Dedifferentiated amniotic fluid mesenchymal stem cell (primary cell): ENCODE results near the gene SIRPB2.

Experiments
- DNase-seq: peaks from one replicate; pipeline ENCODE4 v3.0.0-alpha.2; 2016; ENCODE audit errors: extremely low spot score

SIRPB2 gene

DNA sequence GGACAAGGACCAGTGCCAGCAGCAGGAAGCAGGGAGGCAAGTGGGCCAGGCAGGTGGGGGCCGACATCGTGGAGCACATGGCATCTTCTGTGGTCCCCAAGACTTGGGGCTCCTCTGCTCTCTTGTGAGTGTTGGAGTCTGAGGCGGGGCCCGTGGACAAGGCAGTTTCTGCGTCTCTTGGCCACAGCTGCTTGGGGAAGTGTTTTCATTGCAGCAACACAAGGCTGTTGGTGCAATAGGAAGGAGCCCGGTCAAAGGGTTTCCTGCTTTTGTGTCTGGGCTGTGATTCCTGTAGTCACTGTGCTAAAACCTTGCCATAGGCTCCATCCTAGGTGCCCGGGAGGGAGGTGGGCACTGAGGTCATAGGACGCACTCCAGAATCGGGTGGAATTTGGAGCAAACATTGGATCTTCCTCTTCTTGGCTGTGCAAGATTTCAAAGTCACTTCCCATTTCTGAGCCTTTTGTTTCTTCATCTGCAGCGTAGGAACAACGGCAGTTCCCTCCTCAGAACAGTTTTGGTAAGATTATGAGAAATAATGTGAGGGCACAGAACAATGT is at the start of gene SIRPB2:
Gene SIRPB2 (minus strand): TSS at position 140 of the 560 bp plus-strand sequence. CDS start 61 bp downstream, at position 79.
- DNase-seq = no peak

DNA sequence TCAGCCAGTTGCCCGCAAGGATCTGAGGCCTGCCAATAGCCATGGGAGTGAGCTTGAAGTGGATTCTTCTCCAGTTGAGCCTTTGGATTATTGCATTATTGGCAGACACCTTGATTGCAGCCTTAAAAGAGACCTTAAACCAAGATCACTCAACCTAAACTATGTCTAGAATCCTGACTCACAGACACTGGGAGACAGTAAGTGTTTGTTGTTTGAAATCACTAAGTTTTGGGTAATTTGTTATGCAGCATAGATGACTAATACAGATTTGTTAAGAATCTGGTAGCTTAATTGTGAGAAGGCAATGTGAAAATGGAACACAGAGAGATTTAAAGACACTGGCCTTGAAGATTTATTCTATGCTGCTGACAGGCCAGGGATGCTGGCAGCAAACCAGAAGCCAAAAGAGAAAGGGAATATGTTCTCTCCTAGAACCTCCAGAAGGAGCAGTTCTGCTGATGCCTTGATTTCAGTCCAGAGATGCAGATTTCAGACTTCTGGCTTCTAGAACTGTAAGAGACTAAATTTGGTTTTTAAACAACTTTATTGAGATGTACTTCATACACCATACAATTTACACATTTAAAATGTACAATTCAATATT is 48.7 kb upstream of the SIRPB2 start:
- no peak for DNase-seq

DNA sequence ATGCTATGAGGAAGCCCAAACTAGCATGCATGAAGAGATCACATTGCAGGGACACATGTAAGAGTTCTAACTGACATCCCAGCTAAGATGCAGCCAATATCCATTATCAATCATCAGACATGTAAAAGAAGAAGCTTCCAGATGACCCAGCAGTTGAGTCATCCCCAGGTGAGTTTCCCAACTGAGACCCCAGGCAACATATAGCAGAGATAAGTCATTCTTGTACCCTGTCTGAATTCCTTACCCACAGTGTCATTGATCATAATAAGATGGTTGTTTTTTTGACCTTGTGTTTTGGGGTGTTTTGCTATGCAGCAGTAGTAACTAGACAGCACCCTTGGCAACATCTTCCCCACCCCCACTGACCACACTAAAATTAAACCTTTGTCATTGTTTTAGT is 47.4 kb upstream of the SIRPB2 start:
- no peak for DNase-seq

DNA sequence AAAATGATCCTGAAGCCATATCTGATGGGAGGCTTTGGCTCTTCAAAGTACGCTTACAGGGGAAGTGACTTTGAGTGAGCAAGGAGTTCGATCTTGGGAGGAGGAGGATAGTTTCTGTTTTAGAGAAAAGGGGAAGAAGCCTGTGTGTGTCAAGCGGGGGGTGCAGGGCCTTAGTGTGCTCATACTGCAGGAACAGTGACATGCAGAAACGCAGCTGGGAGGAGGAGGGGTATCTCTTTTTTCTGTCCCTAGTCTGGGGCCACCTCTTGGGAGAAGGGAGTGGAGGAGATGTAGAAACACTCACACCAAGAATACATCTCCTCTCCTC is 46.5 kb upstream of the SIRPB2 start:
- no peak for DNase-seq

DNA sequence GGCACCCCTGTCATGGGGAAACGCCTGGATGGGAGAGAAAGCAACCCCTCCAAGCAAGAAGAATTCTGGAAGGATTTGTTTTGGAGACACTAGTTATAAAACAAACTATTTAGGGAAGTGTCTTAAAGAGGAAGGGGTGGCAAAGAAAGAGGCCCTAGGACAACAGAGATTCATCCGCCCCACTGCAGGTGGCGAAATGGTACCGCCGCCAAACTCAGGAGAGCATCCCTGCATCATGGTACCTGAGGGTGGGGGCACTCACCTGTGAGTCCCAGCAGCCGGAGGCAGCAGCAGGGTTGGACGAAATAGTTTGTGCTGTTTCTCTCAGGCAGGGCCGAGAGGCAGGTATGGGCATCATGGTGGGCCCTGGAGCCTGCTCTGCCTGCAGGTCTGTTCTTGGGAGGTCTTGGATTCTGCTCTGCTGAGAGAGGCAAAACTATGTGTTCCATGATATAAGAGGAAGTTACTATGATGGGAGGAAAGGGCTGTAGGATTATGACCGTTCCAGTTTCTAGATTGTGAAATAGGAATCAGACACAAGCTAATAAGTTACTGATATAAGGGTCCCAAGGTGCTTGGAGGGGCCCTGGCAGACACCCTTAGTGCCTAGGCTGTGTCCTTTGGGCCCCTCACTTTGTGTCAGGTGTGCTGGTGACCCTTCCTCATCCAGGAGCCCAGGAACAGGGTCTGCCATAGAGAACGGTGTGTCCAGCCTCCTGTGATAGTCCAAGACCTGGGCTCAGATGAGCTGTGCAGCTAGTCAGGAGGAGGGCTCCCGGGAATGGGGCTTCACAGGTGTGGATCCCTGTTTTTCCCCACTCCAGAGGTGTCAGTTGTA is 45.9 kb upstream of the SIRPB2 start:
- no peak for DNase-seq

DNA sequence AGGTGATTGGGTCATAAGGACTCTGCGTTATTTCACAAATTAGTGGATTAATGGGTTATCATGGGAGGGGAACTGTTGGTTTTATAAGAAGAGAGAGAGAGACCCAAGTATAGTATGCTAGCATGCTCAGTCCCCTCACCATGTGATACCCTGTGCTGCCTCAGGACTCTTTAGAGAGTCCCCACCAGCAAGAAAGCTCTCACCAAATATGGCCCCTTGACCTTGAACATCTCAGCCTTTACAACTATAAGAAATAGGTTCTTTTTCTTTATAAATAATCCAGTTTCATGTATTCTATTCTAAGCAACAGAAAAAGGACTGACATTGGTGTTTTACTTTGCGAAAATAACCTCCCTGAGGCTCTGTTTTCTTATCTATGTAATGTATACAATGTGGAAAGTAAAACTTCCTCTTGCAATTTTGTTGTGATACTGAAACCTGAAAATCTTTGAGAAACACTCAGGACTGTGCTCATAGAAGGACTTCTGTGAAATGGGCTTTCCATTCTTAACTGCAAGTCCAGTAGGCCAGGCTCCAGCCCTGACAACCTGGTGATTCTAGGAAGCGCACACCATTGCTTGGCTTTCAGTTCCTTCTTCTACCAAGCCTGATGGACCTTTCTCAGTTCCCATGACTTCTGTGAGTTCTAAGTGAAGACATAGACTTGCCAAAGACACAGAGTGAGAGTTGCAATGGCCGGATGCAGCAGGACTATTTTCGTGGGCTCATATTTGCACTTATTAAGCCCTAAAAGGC is 44.4 kb upstream of the SIRPB2 start:
- no peak for DNase-seq

DNA sequence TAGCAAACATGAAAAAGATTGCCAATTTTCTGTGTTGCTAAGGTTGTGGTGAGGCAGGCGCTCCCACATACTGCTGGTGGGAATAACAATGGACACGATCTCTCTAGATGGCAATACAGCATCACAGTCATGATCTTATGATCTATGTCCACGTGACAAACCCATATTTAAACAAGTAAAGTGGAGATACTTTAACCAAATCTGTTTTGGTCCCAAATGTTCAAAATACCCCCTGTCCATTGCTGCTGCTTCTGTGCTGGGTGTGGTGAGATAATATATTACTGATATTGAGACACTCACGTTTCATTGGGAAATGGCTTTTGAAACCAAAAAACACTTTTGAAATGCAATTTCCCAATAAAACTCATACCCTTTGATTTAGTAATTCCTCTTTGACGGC is 43.3 kb upstream of the SIRPB2 start:
- DNase-seq = no peak

DNA sequence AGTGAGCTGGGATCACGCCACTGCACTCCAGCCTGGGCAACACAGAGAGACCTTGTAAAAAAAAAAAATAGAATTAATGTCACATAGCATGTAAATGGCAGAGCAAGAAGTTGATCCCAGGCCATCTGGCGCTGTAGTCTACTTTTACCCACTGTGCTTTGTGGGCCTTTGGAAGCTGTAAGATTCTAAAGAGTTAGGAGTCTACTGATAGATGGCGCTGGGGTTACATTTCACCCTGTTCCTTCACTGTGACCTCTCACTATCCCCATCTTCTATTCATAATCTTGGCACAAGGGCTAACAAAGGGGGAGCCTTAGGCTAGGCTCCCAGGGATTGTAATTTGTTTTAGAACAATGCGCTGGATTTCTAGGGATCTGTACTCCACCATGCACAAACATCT is 41.8 kb upstream of the SIRPB2 start:
- DNase-seq = no peak

DNA sequence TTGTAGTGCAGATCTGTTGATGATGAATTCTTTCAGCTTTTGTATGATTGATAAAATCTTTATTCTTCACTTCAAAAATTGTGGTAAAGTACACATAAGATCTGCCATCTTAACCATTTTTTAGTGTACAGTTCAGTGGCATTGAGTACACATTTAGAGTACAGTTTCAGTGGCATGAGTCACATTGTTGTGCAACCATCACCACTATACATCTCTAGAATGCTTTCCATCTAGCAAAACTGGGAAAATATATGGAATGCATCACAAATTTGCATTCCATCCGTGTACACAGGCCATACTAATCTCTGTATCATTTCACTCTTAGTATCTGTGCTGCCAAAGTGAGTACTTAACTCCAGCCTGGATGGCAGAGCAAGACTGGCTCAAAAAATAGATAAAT is 37.6 kb upstream of the SIRPB2 start:
- DNase-seq = no peak

DNA sequence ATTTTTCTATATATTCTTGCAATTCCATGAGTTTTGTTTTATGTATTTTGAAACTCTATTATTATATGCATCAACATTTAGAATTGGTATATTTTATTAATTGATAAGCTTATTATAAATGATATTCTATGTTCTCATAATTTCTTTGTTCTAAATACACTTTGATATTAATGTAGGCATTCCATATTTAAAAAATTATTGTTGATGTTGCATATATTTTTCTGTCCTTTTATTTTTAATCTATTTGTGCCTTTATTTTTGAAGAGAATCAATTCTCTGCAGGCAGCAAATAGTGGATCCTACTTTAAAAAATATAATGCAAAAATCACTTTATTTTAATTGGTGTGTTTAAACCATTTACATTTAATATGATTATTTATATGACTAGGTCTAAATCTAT is 36.7 kb upstream of the SIRPB2 start:
- DNase-seq = no peak

DNA sequence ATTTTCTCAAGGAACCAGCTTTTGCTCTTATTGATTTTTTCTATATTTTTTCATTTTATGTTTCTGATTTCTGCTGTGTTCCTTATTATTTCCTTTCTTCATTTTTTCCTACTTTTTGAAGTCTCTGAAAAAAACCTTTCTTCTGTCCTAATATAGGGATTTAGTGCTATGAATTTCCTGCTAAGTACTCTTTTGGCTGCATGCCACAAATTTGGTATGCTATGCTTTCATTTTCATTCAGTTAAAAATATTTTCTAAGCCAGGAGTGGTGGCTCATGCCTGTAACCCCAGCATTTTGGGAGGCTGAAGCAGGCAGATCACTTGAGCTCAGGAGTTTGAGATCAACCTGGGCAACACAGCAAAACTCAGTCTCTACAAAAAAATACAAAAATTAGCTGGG is 35.7 kb upstream of the SIRPB2 start:
- no peak for DNase-seq

DNA sequence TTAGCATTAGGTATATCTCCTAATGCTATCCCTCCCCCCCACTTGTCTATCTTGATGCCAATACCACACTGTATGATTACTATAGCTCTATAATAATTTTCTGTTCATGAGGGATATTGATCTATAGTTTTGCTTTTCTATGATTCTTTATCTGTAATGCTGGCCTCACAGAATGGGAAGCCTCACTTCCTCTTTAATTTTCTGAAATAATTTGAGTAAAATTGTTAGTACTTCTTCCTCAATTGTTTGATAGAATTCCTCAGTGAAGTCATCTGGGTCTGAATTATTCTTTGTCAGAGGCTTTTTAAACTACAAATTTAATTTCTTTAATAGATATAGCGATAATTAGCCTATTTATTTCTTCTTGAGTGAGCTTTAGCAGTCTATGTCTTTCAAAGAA is 35.1 kb upstream of the SIRPB2 start:
- DNase-seq = no peak

DNA sequence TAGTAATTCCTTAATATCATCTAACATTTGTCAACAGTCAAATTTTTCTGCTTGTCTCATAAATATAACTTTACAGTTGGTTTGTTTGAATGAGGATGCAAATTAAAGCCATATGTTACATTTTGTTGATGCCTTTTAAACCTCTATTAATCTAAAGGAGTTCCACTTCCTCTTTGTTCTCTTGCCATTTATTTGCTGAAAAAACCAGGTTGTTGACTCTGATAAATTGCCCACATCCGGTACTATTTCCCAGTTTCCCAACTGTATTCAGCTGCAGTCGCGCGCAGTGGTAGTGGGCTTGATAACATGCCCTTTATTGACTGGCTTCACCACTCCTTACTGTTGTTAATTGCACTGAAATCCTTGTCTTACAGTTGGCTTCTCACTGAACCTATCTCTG is 32.8 kb upstream of the SIRPB2 start:
- no peak for DNase-seq

DNA sequence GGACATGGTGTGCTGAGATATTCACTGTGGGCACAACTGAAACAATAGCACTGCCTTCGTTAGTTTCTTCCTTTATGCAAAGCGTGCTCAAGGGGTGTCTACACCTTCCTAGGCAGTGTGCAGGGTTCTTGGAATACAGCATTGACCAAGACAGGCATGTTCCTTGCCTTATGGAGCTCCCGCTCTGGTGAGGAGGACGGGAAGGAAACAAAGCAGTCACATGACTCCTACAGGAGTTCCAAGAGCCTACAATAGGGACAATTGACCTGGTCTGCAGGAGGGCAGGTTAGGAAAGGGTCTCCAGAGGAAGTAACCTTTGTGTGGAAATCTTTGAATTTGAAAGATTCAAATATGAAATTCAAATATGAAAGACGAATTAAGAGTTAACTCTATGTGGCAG is 25.8 kb upstream of the SIRPB2 start:
- no peak for DNase-seq

DNA sequence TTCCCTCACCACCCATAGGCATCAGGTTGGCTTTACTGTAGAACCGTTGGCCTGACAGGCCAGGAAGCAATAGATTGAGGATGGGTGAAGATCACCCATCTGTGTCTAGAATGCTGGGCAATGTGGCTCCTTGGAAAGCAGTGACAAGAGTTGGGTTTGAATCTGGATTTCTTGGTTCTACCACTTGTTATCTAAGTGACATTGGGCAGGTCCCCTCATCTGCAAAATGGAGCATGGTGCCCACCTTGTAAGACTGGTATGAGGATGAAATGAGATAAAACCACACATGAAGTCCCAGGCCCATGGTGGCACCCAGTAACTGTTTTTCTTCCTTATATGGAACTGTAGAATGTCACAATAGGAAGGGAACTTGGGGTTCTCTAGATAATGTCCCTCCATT is 22.6 kb upstream of the SIRPB2 start:
- no peak for DNase-seq

DNA sequence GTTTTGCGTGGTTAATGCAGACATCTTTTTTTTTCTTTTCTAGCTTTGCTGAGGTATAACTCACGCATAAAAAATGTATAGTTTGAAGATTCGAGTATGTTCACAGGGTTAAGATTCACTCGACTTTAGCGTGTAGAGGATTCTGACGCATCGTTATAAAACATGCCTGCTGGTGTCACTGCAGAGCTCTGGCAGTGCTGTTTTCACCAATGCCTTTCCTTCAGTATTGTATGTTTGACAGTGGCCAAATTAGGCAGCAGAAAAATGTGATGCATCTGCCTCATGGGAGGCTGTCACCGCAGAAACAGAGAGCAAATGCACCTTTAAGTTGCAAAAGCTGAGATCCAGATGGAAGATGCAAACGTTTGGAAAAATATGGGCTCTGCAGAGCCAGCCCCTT is 18.0 kb upstream of the SIRPB2 start:
- no peak for DNase-seq

DNA sequence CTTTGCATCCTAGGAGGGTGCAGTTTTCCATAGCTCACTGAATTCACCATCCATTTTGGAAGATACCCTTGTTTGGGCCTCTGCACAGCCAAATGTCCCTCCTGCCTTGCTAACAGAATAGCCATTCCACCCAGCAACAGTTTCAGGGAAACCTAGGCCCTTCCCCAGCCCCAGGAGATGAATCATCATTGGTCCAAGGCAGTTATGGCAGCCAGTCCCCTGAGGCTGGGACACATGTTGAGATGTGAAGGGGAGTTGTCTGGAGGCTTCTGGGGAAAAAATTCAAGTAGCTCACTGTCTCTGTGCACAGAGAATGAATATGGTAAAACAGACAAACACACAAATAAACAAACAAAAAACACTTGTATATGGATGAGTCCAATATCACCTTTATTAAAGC is 17.4 kb upstream of the SIRPB2 start:
- DNase-seq = no peak

DNA sequence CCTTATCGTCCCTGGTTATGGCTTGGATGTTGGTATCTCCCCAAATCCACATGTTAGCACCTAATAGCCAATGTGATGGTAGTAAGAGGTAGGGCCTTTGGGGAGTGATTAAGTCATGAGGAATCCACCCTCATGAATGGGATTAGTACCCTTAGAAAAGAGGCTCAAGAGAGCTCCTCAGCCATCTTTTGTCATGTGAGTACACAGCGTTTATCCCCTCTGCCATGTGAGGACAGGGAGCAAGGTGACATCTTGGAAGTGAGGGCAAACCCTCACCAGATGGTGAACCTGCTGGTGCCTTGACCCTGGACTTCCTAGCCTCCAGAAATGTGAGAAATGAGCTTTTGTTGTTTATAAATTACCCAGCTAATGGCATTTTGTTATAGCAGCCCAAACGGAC is 16.1 kb upstream of the SIRPB2 start:
- no peak for DNase-seq

DNA sequence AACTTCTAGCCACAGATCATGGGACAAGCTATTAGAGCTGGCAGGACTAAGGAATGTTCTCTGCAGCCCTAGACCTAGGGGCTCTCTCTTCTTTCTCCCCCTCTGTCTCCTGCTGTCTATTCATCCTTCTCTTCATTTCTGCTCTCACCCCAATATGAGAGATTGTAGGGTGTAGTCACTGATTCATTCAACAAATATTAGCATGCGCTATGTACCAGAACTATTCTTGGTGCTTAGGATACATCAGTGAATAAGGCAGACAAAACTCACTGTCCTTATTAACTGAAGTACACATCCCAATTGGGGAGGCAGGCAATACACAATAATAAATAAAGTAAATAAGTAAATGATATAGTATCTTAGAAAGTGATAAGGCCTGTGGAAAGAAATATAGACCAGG is 14.7 kb upstream of the SIRPB2 start:
- DNase-seq = no peak

DNA sequence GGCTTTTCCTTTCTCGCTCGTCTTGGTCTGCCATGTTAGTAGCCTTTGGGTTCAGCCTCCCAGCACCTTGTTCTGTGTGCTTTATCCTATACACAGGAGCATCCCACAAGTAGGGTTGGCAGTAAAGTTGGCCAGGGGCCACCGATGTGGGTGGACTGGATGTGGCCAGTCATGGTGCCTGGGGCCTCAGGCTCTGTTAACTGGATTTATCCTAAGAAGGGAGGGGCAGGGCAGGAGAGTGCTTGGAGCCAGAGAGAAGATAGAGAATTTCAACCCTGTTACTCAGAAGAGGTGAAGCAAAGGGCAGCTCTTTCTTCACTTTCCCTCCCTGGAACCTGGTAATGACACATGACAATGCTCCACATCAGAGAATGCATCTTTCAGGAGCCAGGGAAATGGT is 14.1 kb upstream of the SIRPB2 start:
- DNase-seq = no peak

DNA sequence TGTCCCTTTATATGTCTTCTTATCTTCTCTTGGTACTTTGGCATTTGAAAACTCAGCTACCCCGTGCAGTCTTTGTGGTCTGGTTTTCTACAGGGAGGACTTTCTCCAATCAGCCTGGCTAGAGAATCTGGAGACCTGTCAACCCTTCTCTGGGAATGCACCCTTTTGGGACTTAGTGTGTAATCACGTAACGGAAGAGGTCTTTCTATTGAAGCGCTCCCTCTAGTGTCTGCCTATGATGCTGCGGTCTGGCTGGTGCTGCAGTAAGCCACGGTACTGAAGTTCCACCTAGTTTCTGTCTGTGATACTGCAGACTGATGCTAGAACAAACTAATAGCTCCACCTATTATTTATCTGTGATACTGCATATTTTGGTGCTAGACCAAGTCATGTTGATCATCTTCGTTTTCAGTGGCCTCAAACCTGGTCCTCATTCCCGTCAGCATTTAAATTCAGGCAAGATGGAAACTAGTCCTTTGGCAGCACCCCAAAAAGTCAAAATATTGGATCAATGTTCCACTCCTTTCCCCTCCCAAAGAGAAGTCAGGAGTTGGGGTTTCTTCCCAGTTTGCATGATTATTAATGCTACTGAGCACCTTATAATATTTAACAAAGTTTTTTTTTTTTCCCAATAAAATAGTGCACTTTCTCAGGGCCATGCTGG is 12.5 kb upstream of the SIRPB2 start:
- DNase-seq = peak; percentile 89

DNA sequence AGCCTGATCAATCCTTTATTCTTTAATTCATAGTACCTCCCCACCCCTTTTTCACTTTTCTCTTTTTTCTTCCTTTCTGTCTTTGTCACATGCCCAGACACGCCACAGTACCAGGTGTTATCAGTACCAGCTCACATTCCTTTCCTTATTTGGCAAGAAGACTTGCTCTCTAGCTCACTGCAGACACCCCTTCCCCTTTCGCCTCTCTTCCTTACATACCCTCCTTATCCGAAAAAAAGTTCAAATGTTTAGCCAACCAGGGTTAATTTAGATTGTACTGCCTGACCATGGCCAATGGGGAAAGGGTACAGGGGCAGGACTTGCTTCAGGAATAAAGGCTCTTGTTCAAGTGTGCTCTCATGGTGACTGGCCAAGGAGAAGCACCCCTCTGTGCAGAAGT is 9.3 kb upstream of the SIRPB2 start:
- DNase-seq = no peak
